ENCODE results near the gene GAL3ST2. TPM values are rescaled to one million over a fixed set of nuclear protein-coding genes. Genes with fewer than 3 reads are reported as not detected.

GAL3ST2 gene
- total RNA-seq, 4 donors from 2014 or later, result 50.8 to 364 (median 76.0) TPM

- peak; percentile 67 for TF ChIP-seq POLR2A (IDR thresholded peaks at IDR 0.05)
- TF ChIP-seq EP300 (IDR thresholded peaks at IDR 0.05; ENCODE audit: low read depth), result no peak
- TF ChIP-seq POLR2AphosphoS5 (IDR thresholded peaks at IDR 0.05), result peak; percentile 56 to 79 (median 78)
- no peaks in the 10 kb centered on the region for H3K9me3 ChIP-seq
- in situ Hi-C loops (cut with MboI; ENCODE audit: low pct_ligation_motif_present in 1 of 4, low pct_unique_long_range_greater_than_20kb in 1 of 4, low sequenced_read_pairs in 3 of 4) (no loop called here), intact Hi-C loops (cut with DNase I; ENCODE audit: low total_unique reads) (no loop called here)
- peak; percentile 85 for DNase-seq
- H3K27me3 ChIP-seq, result peaks cover 9% of the 10 kb centered on the region
- H3K4me3 ChIP-seq, result peak within 1 kb of the TSS in 3 of 4 donors; percentile 36 to 44 (median 43)
- H3K4me1 ChIP-seq, result peaks cover 3 to 22% (median 15%) of the 10 kb centered on the region in 4 donors
- peak within 1 kb of the TSS; percentile 73 to 88 (median 77) for H3K27ac ChIP-seq
- 63 to 81% methylated on average over 3 to 31 of the region's 31 CpGs for WGBS, 2 donors (ENCODE audit: low coverage in 1 of 2)
- H3K36me3 ChIP-seq, result no peaks in the 10 kb centered on the region
These were observed 32.2 kb downstream of the GAL3ST2 start, which contains the start of gene NEU4 for GRCh38 chr2:241808721-241809382. TSS of gene NEU4 (plus strand) at chr2:241809193. CDS start at chr2:241814485, 5,292 bp downstream.

- intact Hi-C loops (cut with DNase I; ENCODE audit: low total_unique reads), result no loop called here
- peak overlapping the region in 3 of 4 donors; percentile 36 to 44 (median 43) for H3K4me3 ChIP-seq
- peaks cover 3 to 14% (median 8%) of the 10 kb centered on the region in 4 donors for H3K4me1 ChIP-seq
- no peaks in the 10 kb centered on the region for H3K36me3 ChIP-seq
- DNase-seq, result peak; percentile 8
- peak overlapping the region; percentile 73 to 88 (median 77) for H3K27ac ChIP-seq
- TF ChIP-seq POLR2AphosphoS5 (IDR thresholded peaks at IDR 0.05) (no peak), EP300 (IDR thresholded peaks at IDR 0.05; ENCODE audit: low read depth) (no peak)
- in situ Hi-C loops (cut with MboI; ENCODE audit: low pct_ligation_motif_present in 1 of 4, low pct_unique_long_range_greater_than_20kb in 1 of 4, low sequenced_read_pairs in 3 of 4), result no loop called here
- no peaks in the 10 kb centered on the region for H3K9me3 ChIP-seq
- peaks cover 1% of the 10 kb centered on the region for H3K27me3 ChIP-seq
- WGBS, 2 donors (ENCODE audit: low coverage in 1 of 2), result 60% methylated on average over 29 of the region's 29 CpGs; no CpG with 5 or more reads in 1 of the 2 donors
These were observed 33.0 kb downstream of the GAL3ST2 start for GRCh38 chr2:241809383-241810306.

GRCh38 chr2:241810307-241811200 is 33.9 kb downstream of the GAL3ST2 start:
- in situ Hi-C loops (cut with MboI; ENCODE audit: low pct_ligation_motif_present in 1 of 4, low pct_unique_long_range_greater_than_20kb in 1 of 4, low sequenced_read_pairs in 3 of 4), result no loop called here
- DNase-seq, result peak; percentile 6
- H3K4me3 ChIP-seq, result peak overlapping the region in 2 of 4 donors; percentile 43 to 44
- H3K36me3 ChIP-seq, result no peaks in the 10 kb centered on the region
- TF ChIP-seq EP300 (IDR thresholded peaks at IDR 0.05; ENCODE audit: low read depth) (no peak), POLR2A (IDR thresholded peaks at IDR 0.05) (no peak), POLR2AphosphoS5 (IDR thresholded peaks at IDR 0.05) (no peak), CTCF (IDR thresholded peaks at IDR 0.05) (no peak)
- H3K9me3 ChIP-seq, result no peaks in the 10 kb centered on the region
- intact Hi-C loops (cut with DNase I; ENCODE audit: low total_unique reads), result no loop called here
- WGBS, 2 donors (ENCODE audit: low coverage in 1 of 2), result 78% methylated on average over 25 of the region's 28 CpGs; no CpG with 5 or more reads in 1 of the 2 donors
- peak overlapping the region in 2 of 4 donors; percentile 77 to 88 for H3K27ac ChIP-seq
- H3K4me1 ChIP-seq, result peaks cover 0 to 10% (median 6%) of the 10 kb centered on the region in 4 donors
- H3K27me3 ChIP-seq, result no peaks in the 10 kb centered on the region

GRCh38 chr2:241811201-241811951 is 34.8 kb downstream of the GAL3ST2 start:
- in situ Hi-C loops (cut with MboI; ENCODE audit: low pct_ligation_motif_present in 1 of 4, low pct_unique_long_range_greater_than_20kb in 1 of 4, low sequenced_read_pairs in 3 of 4), result no loop called here
- Histone ChIP-seq H3K27me3 (no peaks in the 10 kb centered on the region), H3K4me3 (no peak overlapping the region), H3K27ac (no peak overlapping the region), H3K4me1 (peaks cover 0 to 10% (median 6%) of the 10 kb centered on the region in 4 donors), H3K9me3 (no peaks in the 10 kb centered on the region), H3K36me3 (no peaks in the 10 kb centered on the region)
- intact Hi-C loops (cut with DNase I; ENCODE audit: low total_unique reads), result no loop called here
- TF ChIP-seq CTCF (IDR thresholded peaks at IDR 0.05) (no peak), EP300 (IDR thresholded peaks at IDR 0.05; ENCODE audit: low read depth) (no peak), POLR2A (IDR thresholded peaks at IDR 0.05) (no peak), POLR2AphosphoS5 (IDR thresholded peaks at IDR 0.05) (no peak)
- 89% methylated on average over 25 of the region's 27 CpGs; no CpG with 5 or more reads in 1 of the 2 donors for WGBS, 2 donors (ENCODE audit: low coverage in 1 of 2)
- no peak for DNase-seq
